ENCODE results near the gene SMARCC1.

The SMARCC1 gene

GRCh38 chr3:47594792-47595191 is 186.9 kb downstream of the SMARCC1 start:
- in situ Hi-C loops (cut with MboI; ENCODE audit: low sequenced_read_pairs), result no loop called here

GRCh38 chr3:47592066-47592795 is 189.5 kb downstream of the SMARCC1 start:
- in situ Hi-C loops (cut with MboI; ENCODE audit: low sequenced_read_pairs), result no loop called here

GRCh38 chr3:47590216-47590615 is 191.5 kb downstream of the SMARCC1 start:
- in situ Hi-C loops (cut with MboI; ENCODE audit: low sequenced_read_pairs), result no loop called here

- in situ Hi-C loops (cut with MboI; ENCODE audit: low sequenced_read_pairs), result no loop called here
Measured at GRCh38 chr3:47588587-47588986, 193.1 kb downstream of the SMARCC1 start.

- in situ Hi-C loops (cut with MboI; ENCODE audit: low sequenced_read_pairs), result no loop called here
Measured at GRCh38 chr3:47588053-47588452, 193.6 kb downstream of the SMARCC1 start.

GRCh38 chr3:47586746-47587145 is 194.9 kb downstream of the SMARCC1 start:
- in situ Hi-C loops (cut with MboI; ENCODE audit: low sequenced_read_pairs), result no loop called here

GRCh38 chr3:47583320-47584075 is 198.2 kb downstream of the SMARCC1 start:
- in situ Hi-C loops (cut with MboI; ENCODE audit: low sequenced_read_pairs), result no loop called here

GRCh38 chr3:47581835-47582234 is 199.9 kb downstream of the SMARCC1 start:
- in situ Hi-C loops (cut with MboI; ENCODE audit: low sequenced_read_pairs), result no loop called here

GRCh38 chr3:47581422-47581821 is 200.3 kb downstream of the SMARCC1 start:
- in situ Hi-C loops (cut with MboI; ENCODE audit: low sequenced_read_pairs), result no loop called here

- in situ Hi-C loops (cut with MboI; ENCODE audit: low sequenced_read_pairs), result no loop called here
Measured at GRCh38 chr3:47580481-47580880, 201.2 kb downstream of the SMARCC1 start.

GRCh38 chr3:47579875-47580274 is 201.8 kb downstream of the SMARCC1 start:
- in situ Hi-C loops (cut with MboI; ENCODE audit: low sequenced_read_pairs), result no loop called here

- in situ Hi-C loops (cut with MboI; ENCODE audit: low sequenced_read_pairs), result no loop called here
Measured at GRCh38 chr3:47578691-47579632, 202.7 kb downstream of the SMARCC1 start, which contains the start of gene CSPG5. Gene CSPG5 (minus strand): TSS chr3:47578865. CDS start chr3:47578693, 172 bp downstream.

GRCh38 chr3:47578119-47578632 is 203.5 kb downstream of the SMARCC1 start:
- in situ Hi-C loops (cut with MboI; ENCODE audit: low sequenced_read_pairs), result no loop called here

- in situ Hi-C loops (cut with MboI; ENCODE audit: low sequenced_read_pairs), result no loop called here
Measured at GRCh38 chr3:47577583-47578118, 204.0 kb downstream of the SMARCC1 start.

- in situ Hi-C loops (cut with MboI; ENCODE audit: low sequenced_read_pairs), result no loop called here
Measured at GRCh38 chr3:47573190-47574172, 208.2 kb downstream of the SMARCC1 start.

GRCh38 chr3:47571391-47572175 is 210.1 kb downstream of the SMARCC1 start:
- in situ Hi-C loops (cut with MboI; ENCODE audit: low sequenced_read_pairs), result no loop called here

- in situ Hi-C loops (cut with MboI; ENCODE audit: low sequenced_read_pairs), result no loop called here
Measured at GRCh38 chr3:47568901-47569300, 212.8 kb downstream of the SMARCC1 start.

- in situ Hi-C loops (cut with MboI; ENCODE audit: low sequenced_read_pairs), result no loop called here
Measured at GRCh38 chr3:47567149-47567548, 214.5 kb downstream of the SMARCC1 start.

GRCh38 chr3:47566667-47567066 is 215.0 kb downstream of the SMARCC1 start:
- in situ Hi-C loops (cut with MboI; ENCODE audit: low sequenced_read_pairs), result no loop called here

All from HL-60/S4 treated with retinoic acid at 250 ng/mL for 4 days and 3 days (cell line).